Calu3 (cell line): ENCODE data around the gene GRIK1. TPM values are rescaled to one million over a fixed set of nuclear protein-coding genes. Genes with fewer than 3 reads are reported as not detected.

ENCODE experiments used
- BruUV-seq: library from RNA; stranded (reverse); fragments of 400-500 nt; replicated peaks from 2 replicates; lab custom pipeline; 2021; lab: Mats Ljungman, UMichigan
- CTCF ChIA-PET: fragments of 300-600 bp; sonication (Branson Sonifier 250); formaldehyde crosslinking; loops from one replicate; lab custom pipeline; 2022; ENCODE audit warnings: antibody characterized with exemption; lab: Charles Lee
- DNase-seq: peaks from one replicate; pipeline ENCODE4 v3.0.0; 2022
- H3K27ac Mint-ChIP-seq: one replicate; pipeline ENCODE4 v1.8.0; 2022; ENCODE audit warnings: mixed read lengths; ENCODE audit not compliant: unreplicated experiment
- H3K27me3 Mint-ChIP-seq: one replicate; pipeline ENCODE4 v1.8.0; 2022; ENCODE audit warnings: mixed read lengths; ENCODE audit not compliant: unreplicated experiment
- H3K36me3 Mint-ChIP-seq: one replicate; pipeline ENCODE4 v1.8.0; 2022; ENCODE audit warnings: mild to moderate bottlenecking, moderate library complexity, mixed read lengths; ENCODE audit not compliant: insufficient read depth, unreplicated experiment
- H3K4me1 Mint-ChIP-seq: one replicate; pipeline ENCODE4 v1.8.0; 2022; ENCODE audit warnings: mild to moderate bottlenecking, low read depth, mixed read lengths; ENCODE audit not compliant: unreplicated experiment
- H3K4me3 Mint-ChIP-seq: one replicate; pipeline ENCODE4 v1.8.0; 2022; ENCODE audit warnings: mild to moderate bottlenecking, low read depth, moderate library complexity, mixed read lengths; ENCODE audit not compliant: unreplicated experiment
- H3K9me3 Mint-ChIP-seq: one replicate; pipeline ENCODE4 v1.8.0; 2022; ENCODE audit warnings: low read depth, mixed read lengths; ENCODE audit not compliant: unreplicated experiment
- intact Hi-C: fragments of 100-400 bp; cut with micrococcal nuclease; formaldehyde crosslinking; loops from one replicate; pipeline ENCODE4 v1.10.0; 2022; ENCODE audit not compliant: unreplicated experiment
- total RNA-seq: library from RNA; stranded (reverse); gene quantifications from 2 replicates; pipeline ENCODE4 v1.2.3, GENCODE V29; 2022
- TF ChIP-seq, protein P1 (sequence below): fragments of 200-600 bp; IDR thresholded peaks from one replicate; pipeline ENCODE4 v1.8.0; 2022; ENCODE audit warnings: antibody characterized with exemption; ENCODE audit not compliant: unreplicated experiment

GRIK1 gene
- total RNA-seq, 1 experiment from 2014 or later = not detected

DNA sequence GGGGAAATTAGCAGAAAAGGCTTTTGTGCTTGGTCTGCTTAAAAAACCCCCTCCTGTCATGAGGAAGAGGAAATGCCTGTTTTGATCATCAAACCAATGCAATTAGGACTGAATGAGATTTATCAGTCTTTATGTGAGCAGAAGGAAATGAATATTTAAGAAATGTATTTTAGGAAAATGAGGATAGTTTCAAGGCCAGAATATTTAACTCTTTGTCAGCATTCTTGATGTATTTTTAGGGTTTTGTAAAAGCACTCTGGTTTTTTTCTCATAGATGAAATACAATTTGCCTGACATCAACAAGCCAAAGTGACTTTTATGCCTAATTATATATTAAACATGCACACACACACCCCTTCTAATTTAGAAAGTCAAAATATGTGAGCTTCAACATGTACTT is 213.8 kb downstream of the GRIK1 start:
- intact Hi-C loops = no loop called here
- DNase-seq = no peak
- H3K4me1 Mint-ChIP-seq = no peaks in the 10 kb centered on the region
- H3K36me3 Mint-ChIP-seq = no peaks in the 10 kb centered on the region
- H3K27me3 Mint-ChIP-seq = no peaks in the 10 kb centered on the region
- CTCF ChIA-PET = no interaction called here
- no peak overlapping the region for H3K4me3 Mint-ChIP-seq
- TF ChIP-seq, protein P1, sequence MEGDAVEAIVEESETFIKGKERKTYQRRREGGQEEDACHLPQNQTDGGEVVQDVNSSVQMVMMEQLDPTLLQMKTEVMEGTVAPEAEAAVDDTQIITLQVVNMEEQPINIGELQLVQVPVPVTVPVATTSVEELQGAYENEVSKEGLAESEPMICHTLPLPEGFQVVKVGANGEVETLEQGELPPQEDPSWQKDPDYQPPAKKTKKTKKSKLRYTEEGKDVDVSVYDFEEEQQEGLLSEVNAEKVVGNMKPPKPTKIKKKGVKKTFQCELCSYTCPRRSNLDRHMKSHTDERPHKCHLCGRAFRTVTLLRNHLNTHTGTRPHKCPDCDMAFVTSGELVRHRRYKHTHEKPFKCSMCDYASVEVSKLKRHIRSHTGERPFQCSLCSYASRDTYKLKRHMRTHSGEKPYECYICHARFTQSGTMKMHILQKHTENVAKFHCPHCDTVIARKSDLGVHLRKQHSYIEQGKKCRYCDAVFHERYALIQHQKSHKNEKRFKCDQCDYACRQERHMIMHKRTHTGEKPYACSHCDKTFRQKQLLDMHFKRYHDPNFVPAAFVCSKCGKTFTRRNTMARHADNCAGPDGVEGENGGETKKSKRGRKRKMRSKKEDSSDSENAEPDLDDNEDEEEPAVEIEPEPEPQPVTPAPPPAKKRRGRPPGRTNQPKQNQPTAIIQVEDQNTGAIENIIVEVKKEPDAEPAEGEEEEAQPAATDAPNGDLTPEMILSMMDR = no peak
- BruUV-seq = no TSS peak
- no peak overlapping the region for H3K27ac Mint-ChIP-seq
- H3K9me3 Mint-ChIP-seq = peaks cover 2% of the 10 kb centered on the region

DNA sequence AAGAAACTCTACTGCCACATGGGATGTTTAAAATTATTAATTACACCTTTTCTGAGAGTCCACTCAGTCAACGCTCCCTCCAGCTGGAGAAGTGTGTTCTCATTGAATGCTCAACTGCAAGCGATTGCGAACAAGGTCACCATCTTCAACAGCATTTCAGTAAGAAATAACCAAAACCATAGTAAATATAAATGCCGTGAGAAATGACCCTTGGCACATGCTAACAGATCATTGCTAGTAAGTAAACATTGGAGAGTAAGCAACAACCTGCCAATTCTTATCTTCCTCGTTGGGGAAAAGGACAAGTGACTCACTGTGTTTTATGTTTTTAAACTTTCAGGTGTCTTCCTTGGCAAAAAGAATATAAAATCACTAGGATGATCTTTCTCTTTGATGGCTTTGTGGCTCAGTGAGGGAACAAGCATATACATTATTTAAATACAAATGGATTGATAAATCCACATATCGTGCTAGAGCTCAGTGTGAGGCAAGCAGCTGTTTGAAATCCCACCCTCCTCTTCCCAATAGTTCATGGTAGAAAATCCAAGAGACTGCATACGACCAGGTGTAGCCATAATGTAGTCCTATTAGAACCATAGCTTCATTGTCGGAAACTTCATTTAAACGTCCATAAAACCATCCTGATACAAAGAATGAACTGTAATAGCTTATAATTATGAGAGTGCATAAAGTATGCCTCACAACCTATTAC is 214.6 kb downstream of the GRIK1 start:
- no peak overlapping the region for H3K27ac Mint-ChIP-seq
- H3K4me3 Mint-ChIP-seq = no peak overlapping the region
- TF ChIP-seq, protein P1 = no peak
- H3K9me3 Mint-ChIP-seq = peaks cover 2% of the 10 kb centered on the region
- H3K27me3 Mint-ChIP-seq = no peaks in the 10 kb centered on the region
- DNase-seq = no peak
- H3K4me1 Mint-ChIP-seq = no peaks in the 10 kb centered on the region
- CTCF ChIA-PET = interaction anchor here (0.6 to 1.5 kb wide), 2 partner anchors 10 to 85 kb away, joined by 3 read pairs; no protein-coding TSS in a partner anchor
- H3K36me3 Mint-ChIP-seq = no peaks in the 10 kb centered on the region
- intact Hi-C loops = no loop called here
- no TSS peak for BruUV-seq

DNA sequence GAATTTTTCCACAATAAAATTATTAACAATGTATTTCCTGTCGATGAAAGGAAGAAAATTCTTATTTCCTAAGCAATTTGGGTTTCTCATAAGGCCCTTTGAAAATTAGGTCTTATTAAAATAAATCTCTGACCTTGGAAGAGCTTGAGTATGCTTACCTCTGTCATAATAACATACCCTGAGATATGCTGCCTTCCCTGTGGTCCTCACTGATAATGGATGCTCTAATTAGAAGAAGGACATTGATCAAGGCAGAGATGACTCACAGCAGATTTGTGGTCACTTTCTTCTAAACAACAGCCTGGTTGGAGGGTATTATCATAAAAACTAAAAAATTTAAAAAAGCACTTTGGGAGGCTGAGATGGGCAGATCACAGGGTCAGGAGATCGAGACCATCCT is 217.8 kb downstream of the GRIK1 start:
- Mint-ChIP-seq H3K4me3 (no peak overlapping the region), H3K27ac (no peak overlapping the region), H3K4me1 (no peaks in the 10 kb centered on the region), H3K36me3 (no peaks in the 10 kb centered on the region), H3K27me3 (no peaks in the 10 kb centered on the region), H3K9me3 (no peaks in the 10 kb centered on the region)
- BruUV-seq = no TSS peak
- TF ChIP-seq, protein P1 = no peak
- intact Hi-C loops = no loop called here
- CTCF ChIA-PET = no interaction called here
- no peak for DNase-seq

DNA sequence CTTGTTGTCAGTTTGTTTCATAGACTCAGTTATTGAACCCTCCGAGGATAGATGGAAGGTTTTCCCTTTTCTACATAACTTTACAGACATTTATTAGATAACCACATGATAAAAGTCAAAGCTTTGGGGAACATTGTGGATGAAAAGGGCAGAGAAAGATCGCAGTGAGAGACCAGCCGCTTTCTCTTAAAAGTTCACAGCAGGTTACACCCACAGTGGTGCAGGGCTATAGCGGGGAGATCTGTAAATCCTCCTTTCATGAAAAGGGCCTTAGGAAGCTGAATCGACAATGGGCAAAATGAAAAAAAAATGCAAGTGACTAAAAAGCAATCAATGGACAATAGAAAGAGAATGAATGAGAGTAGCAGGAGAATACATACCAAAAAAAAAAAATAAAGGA is 218.6 kb downstream of the GRIK1 start:
- Mint-ChIP-seq H3K36me3 (no peaks in the 10 kb centered on the region), H3K27ac (no peak overlapping the region), H3K4me3 (no peak overlapping the region), H3K4me1 (no peaks in the 10 kb centered on the region), H3K27me3 (no peaks in the 10 kb centered on the region), H3K9me3 (no peaks in the 10 kb centered on the region)
- TF ChIP-seq, protein P1 = no peak
- DNase-seq = no peak
- intact Hi-C loops = no loop called here
- BruUV-seq = no TSS peak
- CTCF ChIA-PET = no interaction called here
